ENCODE results near the gene TMEM170B.
"Not testable (repeated sequence)": the region's sequence is repeated elsewhere in the genome, so short reads cannot be mapped to it uniquely, and the experiment has no call there.

TMEM170B gene

DNA sequence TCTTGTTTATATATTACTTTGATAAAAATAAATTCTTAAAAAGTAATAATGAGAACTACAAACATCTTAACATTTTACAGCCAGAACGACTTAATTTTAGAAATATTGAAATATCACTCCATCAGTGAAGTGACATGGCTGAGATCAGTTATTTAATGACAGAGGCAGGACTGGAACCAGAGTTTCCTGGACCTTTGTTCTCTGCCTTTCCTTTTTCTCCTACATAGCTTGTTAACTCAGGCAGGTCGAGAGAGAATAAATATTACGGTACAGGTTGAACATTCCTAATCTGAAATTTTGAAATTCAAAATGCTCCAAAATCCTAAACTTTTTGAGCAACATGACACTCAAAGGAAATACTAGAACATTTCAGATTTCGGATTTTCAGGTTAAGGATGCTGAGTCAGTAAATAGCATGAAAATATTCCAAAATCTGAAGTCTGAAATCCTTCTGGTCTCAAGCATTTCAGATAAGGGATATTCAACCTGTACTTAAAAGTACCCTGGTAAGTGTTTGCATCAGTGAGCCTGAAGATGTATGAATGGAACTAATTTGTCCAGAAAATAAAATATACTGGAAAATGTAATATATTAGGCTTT, 6.5 kb downstream of the TMEM170B start:
- Histone ChIP-seq H3K4me3 (ENCODE audit: low read length) (no peak overlapping the region), H3K79me1 (ENCODE audit: low read length) (no peaks in the 10 kb centered on the region), H3K4me2 (ENCODE audit: low read length) (no peak overlapping the region), H2BK120ac (ENCODE audit: low read depth, low read length) (no peak overlapping the region), H3K4ac (ENCODE audit: low read depth, low read length) (no peak overlapping the region), H3K27me3 (ENCODE audit: insufficient read depth, low read length, poor library complexity) (no peaks in the 10 kb centered on the region), H3K36me3 (ENCODE audit: control insufficient read depth, insufficient read depth, low read length) (no peaks in the 10 kb centered on the region), H3K9ac (ENCODE audit: low read length) (no peak overlapping the region), H4K8ac (ENCODE audit: low read depth, low read length) (no peak overlapping the region), H3K4me1 (ENCODE audit: control insufficient read depth, low read depth, low read length) (no peaks in the 10 kb centered on the region), H3K79me2 (ENCODE audit: control insufficient read depth, insufficient read depth, low read length) (no peaks in the 10 kb centered on the region), H3K23ac (ENCODE audit: low read length) (no peak overlapping the region), H2BK15ac (replicated peaks; ENCODE audit: low read depth) (no peak overlapping the region), H2AK5ac (ENCODE audit: low read length) (no peak overlapping the region), H3K27ac (ENCODE audit: low read depth, low read length) (no peak overlapping the region), H3K56ac (ENCODE audit: low read length) (no peak overlapping the region), H4K5ac (ENCODE audit: low read length) (no peak overlapping the region), H3K18ac (ENCODE audit: low read length) (no peak overlapping the region), H2BK5ac (ENCODE audit: low read length) (no peak overlapping the region)
- DNase-seq = no peak
- no CpG with 5 or more reads among the region's 4 CpGs for WGBS (ENCODE audit: extremely low coverage, insufficient coverage, low lambda C conversion rate)

DNA sequence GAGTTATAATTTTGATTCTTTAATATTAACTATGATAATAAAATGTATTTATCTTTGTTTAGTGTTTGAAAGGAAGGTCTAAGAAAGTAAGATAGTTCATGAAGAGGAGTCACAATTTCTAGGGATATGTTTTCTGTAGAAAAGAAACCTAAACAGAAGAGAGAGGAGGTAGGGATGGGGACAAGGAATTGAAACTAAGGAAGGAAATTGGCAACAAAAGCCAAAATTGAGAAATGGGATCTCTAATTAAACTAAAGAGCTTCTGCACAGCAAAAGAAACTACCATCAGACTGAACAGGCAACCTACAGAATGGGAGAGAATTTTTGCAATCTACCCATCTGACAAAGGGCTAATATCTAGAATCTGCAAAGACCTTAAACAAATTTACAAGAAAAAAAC, 10.3 kb downstream of the TMEM170B start:
- not testable (repeated sequence) for H3K18ac ChIP-seq (ENCODE audit: low read length); H3K9ac ChIP-seq (ENCODE audit: low read length); H3K4me1 ChIP-seq (ENCODE audit: control insufficient read depth, low read depth, low read length); H2BK15ac ChIP-seq (replicated peaks; ENCODE audit: low read depth); H3K27me3 ChIP-seq (ENCODE audit: insufficient read depth, low read length, poor library complexity); H3K36me3 ChIP-seq (ENCODE audit: control insufficient read depth, insufficient read depth, low read length); H3K4me3 ChIP-seq (ENCODE audit: low read length); DNase-seq; H2BK120ac ChIP-seq (ENCODE audit: low read depth, low read length); H2BK5ac ChIP-seq (ENCODE audit: low read length); H2AK5ac ChIP-seq (ENCODE audit: low read length); H3K56ac ChIP-seq (ENCODE audit: low read length); H3K79me2 ChIP-seq (ENCODE audit: control insufficient read depth, insufficient read depth, low read length); H3K4ac ChIP-seq (ENCODE audit: low read depth, low read length); H3K27ac ChIP-seq (ENCODE audit: low read depth, low read length); H4K5ac ChIP-seq (ENCODE audit: low read length); H4K8ac ChIP-seq (ENCODE audit: low read depth, low read length); H3K23ac ChIP-seq (ENCODE audit: low read length); H3K79me1 ChIP-seq (ENCODE audit: low read length); H3K4me2 ChIP-seq (ENCODE audit: low read length)

DNA sequence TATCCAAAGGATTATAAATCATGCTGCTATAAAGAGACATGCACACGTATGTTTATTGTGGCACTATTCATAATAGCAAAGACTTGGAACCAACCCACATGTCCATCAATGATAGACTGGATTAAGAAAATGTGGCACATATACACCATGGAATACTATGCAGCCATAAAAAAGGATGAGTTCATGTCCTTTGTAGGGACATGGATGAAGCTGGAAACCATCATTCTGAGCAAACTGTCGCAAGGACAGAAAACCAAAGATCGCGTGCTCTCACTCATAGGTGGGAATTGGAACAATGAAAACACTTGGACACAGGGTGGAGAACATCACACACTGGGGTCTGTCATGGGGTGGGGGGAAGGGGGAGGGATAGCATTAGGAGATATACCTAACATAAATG, 11.0 kb downstream of the TMEM170B start:
- not testable (repeated sequence) for H4K8ac ChIP-seq (ENCODE audit: low read depth, low read length); H2BK5ac ChIP-seq (ENCODE audit: low read length); DNase-seq; H3K36me3 ChIP-seq (ENCODE audit: control insufficient read depth, insufficient read depth, low read length); H3K27me3 ChIP-seq (ENCODE audit: insufficient read depth, low read length, poor library complexity); H3K4me3 ChIP-seq (ENCODE audit: low read length); H3K4me1 ChIP-seq (ENCODE audit: control insufficient read depth, low read depth, low read length); H3K9ac ChIP-seq (ENCODE audit: low read length); H3K18ac ChIP-seq (ENCODE audit: low read length); H3K79me1 ChIP-seq (ENCODE audit: low read length); H2AK5ac ChIP-seq (ENCODE audit: low read length); H3K4ac ChIP-seq (ENCODE audit: low read depth, low read length); H3K23ac ChIP-seq (ENCODE audit: low read length); H3K79me2 ChIP-seq (ENCODE audit: control insufficient read depth, insufficient read depth, low read length); H3K4me2 ChIP-seq (ENCODE audit: low read length); H4K5ac ChIP-seq (ENCODE audit: low read length); H3K56ac ChIP-seq (ENCODE audit: low read length); H2BK120ac ChIP-seq (ENCODE audit: low read depth, low read length); H2BK15ac ChIP-seq (replicated peaks; ENCODE audit: low read depth); H3K27ac ChIP-seq (ENCODE audit: low read depth, low read length)
- no CpG with 5 or more reads among the region's 4 CpGs for WGBS (ENCODE audit: extremely low coverage, insufficient coverage, low lambda C conversion rate)

DNA sequence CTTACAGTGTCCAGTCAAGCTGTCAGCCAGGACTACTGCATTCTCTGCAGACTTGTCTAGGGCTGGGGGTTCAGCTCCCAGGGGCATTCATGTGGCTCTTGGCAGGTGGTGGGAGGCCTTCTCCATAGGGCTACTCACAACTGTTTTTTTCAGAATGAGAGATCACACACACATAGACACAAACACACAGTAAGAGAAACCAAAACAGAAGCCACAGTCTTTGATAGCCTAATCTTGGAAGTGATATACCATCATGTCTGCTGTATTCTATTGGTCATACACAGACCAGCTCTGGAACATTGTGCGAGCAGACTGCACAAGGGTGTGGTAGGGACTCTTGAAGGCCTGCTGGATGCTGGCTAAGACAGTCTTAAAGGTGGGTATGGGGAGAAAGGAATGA, 13.5 kb downstream of the TMEM170B start:
- Histone ChIP-seq H3K4ac (ENCODE audit: low read depth, low read length) (no peak overlapping the region), H2BK15ac (replicated peaks; ENCODE audit: low read depth) (no peak overlapping the region), H3K27ac (ENCODE audit: low read depth, low read length) (no peak overlapping the region), H3K4me3 (ENCODE audit: low read length) (no peak overlapping the region), H3K23ac (ENCODE audit: low read length) (no peak overlapping the region), H3K56ac (ENCODE audit: low read length) (no peak overlapping the region), H2AK5ac (ENCODE audit: low read length) (no peak overlapping the region), H3K79me2 (ENCODE audit: control insufficient read depth, insufficient read depth, low read length) (no peaks in the 10 kb centered on the region), H3K36me3 (ENCODE audit: control insufficient read depth, insufficient read depth, low read length) (no peaks in the 10 kb centered on the region), H2BK5ac (ENCODE audit: low read length) (no peak overlapping the region), H3K18ac (ENCODE audit: low read length) (no peak overlapping the region), H4K5ac (ENCODE audit: low read length) (no peak overlapping the region), H3K4me2 (ENCODE audit: low read length) (no peak overlapping the region), H3K9ac (ENCODE audit: low read length) (no peak overlapping the region), H3K27me3 (ENCODE audit: insufficient read depth, low read length, poor library complexity) (no peaks in the 10 kb centered on the region), H3K4me1 (ENCODE audit: control insufficient read depth, low read depth, low read length) (no peaks in the 10 kb centered on the region), H4K8ac (ENCODE audit: low read depth, low read length) (no peak overlapping the region), H2BK120ac (ENCODE audit: low read depth, low read length) (no peak overlapping the region), H3K79me1 (ENCODE audit: low read length) (no peaks in the 10 kb centered on the region)
- no peak for DNase-seq
- WGBS (ENCODE audit: extremely low coverage, insufficient coverage, low lambda C conversion rate) = no CpG with 5 or more reads among the region's 1 CpG

DNA sequence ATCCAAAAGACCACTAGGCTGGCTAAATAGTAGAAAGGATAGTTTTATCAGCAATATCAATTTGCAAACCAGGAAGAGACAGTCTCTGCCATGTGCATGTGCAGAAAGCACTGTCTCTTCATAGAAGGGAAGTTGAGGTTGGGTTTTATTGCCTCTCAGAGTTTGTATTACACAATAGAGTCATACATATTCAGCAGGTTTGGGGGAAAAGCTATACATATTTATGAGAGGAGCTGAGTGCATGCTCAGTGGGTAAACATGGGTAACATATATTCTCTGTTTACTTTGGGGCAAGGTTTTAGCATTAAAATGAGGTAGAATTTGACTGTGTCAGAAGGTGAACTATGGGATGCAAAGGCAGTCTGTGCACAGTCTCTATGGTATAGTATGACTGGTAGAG, 14.9 kb downstream of the TMEM170B start:
- H3K27ac ChIP-seq (ENCODE audit: low read depth, low read length) = no peak overlapping the region
- H3K56ac ChIP-seq (ENCODE audit: low read length) = no peak overlapping the region
- no peak overlapping the region for H4K5ac ChIP-seq (ENCODE audit: low read length)
- no peaks in the 10 kb centered on the region for H3K36me3 ChIP-seq (ENCODE audit: control insufficient read depth, insufficient read depth, low read length)
- H3K4me1 ChIP-seq (ENCODE audit: control insufficient read depth, low read depth, low read length) = no peaks in the 10 kb centered on the region
- H3K79me2 ChIP-seq (ENCODE audit: control insufficient read depth, insufficient read depth, low read length) = no peaks in the 10 kb centered on the region
- H3K4me2 ChIP-seq (ENCODE audit: low read length) = no peak overlapping the region
- H3K4ac ChIP-seq (ENCODE audit: low read depth, low read length) = no peak overlapping the region
- H2AK5ac ChIP-seq (ENCODE audit: low read length) = no peak overlapping the region
- DNase-seq = no peak
- H3K4me3 ChIP-seq (ENCODE audit: low read length) = no peak overlapping the region
- H2BK120ac ChIP-seq (ENCODE audit: low read depth, low read length) = no peak overlapping the region
- no peaks in the 10 kb centered on the region for H3K27me3 ChIP-seq (ENCODE audit: insufficient read depth, low read length, poor library complexity)
- H3K9ac ChIP-seq (ENCODE audit: low read length) = no peak overlapping the region
- H2BK15ac ChIP-seq (replicated peaks; ENCODE audit: low read depth) = no peak overlapping the region
- no peaks in the 10 kb centered on the region for H3K79me1 ChIP-seq (ENCODE audit: low read length)
- no peak overlapping the region for H2BK5ac ChIP-seq (ENCODE audit: low read length)
- H4K8ac ChIP-seq (ENCODE audit: low read depth, low read length) = no peak overlapping the region
- no peak overlapping the region for H3K23ac ChIP-seq (ENCODE audit: low read length)
- H3K18ac ChIP-seq (ENCODE audit: low read length) = no peak overlapping the region

DNA sequence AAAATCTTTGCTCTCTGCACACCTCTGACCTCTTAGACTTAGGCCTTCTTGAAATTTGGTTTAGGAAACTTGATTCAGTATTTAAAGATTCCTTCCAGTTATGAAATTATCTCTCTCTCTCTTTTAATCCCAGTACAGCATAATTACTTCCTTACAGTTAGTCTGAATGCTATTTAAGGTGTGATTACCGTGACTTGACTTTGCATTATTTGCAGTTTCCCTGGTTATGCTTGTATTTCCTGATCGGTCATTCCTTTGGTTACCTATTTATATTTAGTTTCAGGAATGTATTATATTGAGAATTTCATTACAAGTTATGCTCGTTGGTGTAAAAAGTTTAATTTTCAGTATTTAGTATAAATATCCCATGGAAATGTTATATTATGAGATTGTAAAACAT, 16.3 kb downstream of the TMEM170B start:
- H3K4ac ChIP-seq (ENCODE audit: low read depth, low read length) = no peak overlapping the region
- no peaks in the 10 kb centered on the region for H3K79me2 ChIP-seq (ENCODE audit: control insufficient read depth, insufficient read depth, low read length)
- H3K9ac ChIP-seq (ENCODE audit: low read length) = no peak overlapping the region
- H3K27me3 ChIP-seq (ENCODE audit: insufficient read depth, low read length, poor library complexity) = no peaks in the 10 kb centered on the region
- no peaks in the 10 kb centered on the region for H3K36me3 ChIP-seq (ENCODE audit: control insufficient read depth, insufficient read depth, low read length)
- H3K79me1 ChIP-seq (ENCODE audit: low read length) = no peaks in the 10 kb centered on the region
- no peak overlapping the region for H4K5ac ChIP-seq (ENCODE audit: low read length)
- H4K8ac ChIP-seq (ENCODE audit: low read depth, low read length) = no peak overlapping the region
- no peak overlapping the region for H3K18ac ChIP-seq (ENCODE audit: low read length)
- H3K4me1 ChIP-seq (ENCODE audit: control insufficient read depth, low read depth, low read length) = no peaks in the 10 kb centered on the region
- H3K23ac ChIP-seq (ENCODE audit: low read length) = no peak overlapping the region
- no peak overlapping the region for H2AK5ac ChIP-seq (ENCODE audit: low read length)
- H2BK15ac ChIP-seq (replicated peaks; ENCODE audit: low read depth) = no peak overlapping the region
- H3K4me3 ChIP-seq (ENCODE audit: low read length) = no peak overlapping the region
- H3K56ac ChIP-seq (ENCODE audit: low read length) = no peak overlapping the region
- H2BK120ac ChIP-seq (ENCODE audit: low read depth, low read length) = no peak overlapping the region
- no peak overlapping the region for H3K4me2 ChIP-seq (ENCODE audit: low read length)
- no peak overlapping the region for H3K27ac ChIP-seq (ENCODE audit: low read depth, low read length)
- DNase-seq = no peak
- WGBS (ENCODE audit: extremely low coverage, insufficient coverage, low lambda C conversion rate) = no CpG with 5 or more reads among the region's 3 CpGs
- H2BK5ac ChIP-seq (ENCODE audit: low read length) = no peak overlapping the region

Measured in mesendoderm (in vitro differentiated cells).